ENCODE results near the gene NBAS.

DNA sequence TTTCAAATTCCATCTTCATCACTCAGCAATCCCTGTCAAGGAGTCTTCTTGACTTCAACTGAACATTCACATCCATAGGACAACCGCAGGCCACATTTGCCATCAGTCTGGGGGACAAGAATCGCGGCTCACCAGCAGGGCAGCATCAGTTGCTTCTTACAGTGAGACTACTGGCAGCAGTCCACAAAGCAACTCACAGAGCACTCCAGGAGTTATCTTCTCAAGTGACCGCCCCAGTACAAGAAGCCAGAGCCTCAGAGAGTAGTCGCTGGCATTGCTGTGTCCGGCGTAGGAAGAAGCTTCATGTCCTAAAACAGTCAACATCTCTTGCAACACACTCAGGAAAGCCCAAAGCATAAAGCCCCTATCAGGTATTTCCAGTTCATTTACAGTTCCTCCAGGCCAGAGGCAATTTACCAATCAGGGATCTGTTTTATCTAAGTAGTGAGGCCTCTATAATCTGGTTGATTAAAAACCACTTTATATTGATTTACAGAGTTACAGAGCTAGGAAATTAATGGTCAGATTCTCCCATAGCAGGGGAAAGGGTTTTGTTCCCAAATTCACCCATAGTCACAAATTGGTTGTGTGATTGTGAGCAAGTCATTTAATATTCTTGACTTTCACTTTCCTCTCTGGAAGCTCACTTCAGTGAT is 177.3 kb downstream of the NBAS start:
- TF ChIP-seq, protein P1, sequence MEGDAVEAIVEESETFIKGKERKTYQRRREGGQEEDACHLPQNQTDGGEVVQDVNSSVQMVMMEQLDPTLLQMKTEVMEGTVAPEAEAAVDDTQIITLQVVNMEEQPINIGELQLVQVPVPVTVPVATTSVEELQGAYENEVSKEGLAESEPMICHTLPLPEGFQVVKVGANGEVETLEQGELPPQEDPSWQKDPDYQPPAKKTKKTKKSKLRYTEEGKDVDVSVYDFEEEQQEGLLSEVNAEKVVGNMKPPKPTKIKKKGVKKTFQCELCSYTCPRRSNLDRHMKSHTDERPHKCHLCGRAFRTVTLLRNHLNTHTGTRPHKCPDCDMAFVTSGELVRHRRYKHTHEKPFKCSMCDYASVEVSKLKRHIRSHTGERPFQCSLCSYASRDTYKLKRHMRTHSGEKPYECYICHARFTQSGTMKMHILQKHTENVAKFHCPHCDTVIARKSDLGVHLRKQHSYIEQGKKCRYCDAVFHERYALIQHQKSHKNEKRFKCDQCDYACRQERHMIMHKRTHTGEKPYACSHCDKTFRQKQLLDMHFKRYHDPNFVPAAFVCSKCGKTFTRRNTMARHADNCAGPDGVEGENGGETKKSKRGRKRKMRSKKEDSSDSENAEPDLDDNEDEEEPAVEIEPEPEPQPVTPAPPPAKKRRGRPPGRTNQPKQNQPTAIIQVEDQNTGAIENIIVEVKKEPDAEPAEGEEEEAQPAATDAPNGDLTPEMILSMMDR (IDR thresholded peaks at IDR 0.05): no peak
- no peak for TF ChIP-seq POLR2A (IDR thresholded peaks at IDR 0.05)
- TF ChIP-seq POLR2AphosphoS5 (IDR thresholded peaks at IDR 0.05): no peak
- TF ChIP-seq EP300 (IDR thresholded peaks at IDR 0.05): no peak
